Measurements from ENCODE around the gene NUP37.
"Not testable (repeated sequence)": the region's sequence is repeated elsewhere in the genome, so short reads cannot be mapped to it uniquely, and the experiment has no call there.

NUP37 gene

DNA sequence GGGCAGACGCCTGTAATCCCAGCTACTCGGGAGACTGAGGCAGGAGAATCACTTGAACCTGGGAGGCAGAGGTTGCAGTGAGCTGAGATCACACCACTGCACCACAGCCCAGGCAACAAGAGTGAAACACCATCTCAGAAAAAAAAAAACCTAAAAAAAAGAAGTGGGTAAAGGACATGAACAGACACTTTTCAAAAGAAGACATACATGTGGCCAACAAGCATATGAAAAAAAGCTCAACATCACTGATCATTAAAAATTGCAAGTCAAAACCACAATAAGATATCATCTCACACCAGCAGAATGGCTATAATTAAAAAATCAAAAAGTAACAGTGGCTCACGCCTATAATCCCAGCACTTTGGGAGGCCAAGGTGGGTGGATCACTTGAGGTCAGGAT, 10.8 kb upstream of the NUP37 start:
- H3K27me3 ChIP-seq (replicated peaks); H3K36me3 ChIP-seq (replicated peaks); DNase-seq; in situ Hi-C loops (cut with HindIII; ENCODE audit: low pct_ligation_motif_present, low sequenced_read_pairs); H3K27ac ChIP-seq; H3K4me3 ChIP-seq (ENCODE audit: low read depth, low read length): not testable (repeated sequence)

GRCh38 chr12:102121328-102121727, 1.4 kb upstream of the NUP37 start:
- in situ Hi-C loops (cut with HindIII; ENCODE audit: low pct_ligation_motif_present, low sequenced_read_pairs); H3K36me3 ChIP-seq (replicated peaks); DNase-seq; H3K27me3 ChIP-seq (replicated peaks); H3K27ac ChIP-seq: not testable (repeated sequence)
- H3K4me3 ChIP-seq (ENCODE audit: low read depth, low read length): peak overlapping the region; percentile 90

DNA sequence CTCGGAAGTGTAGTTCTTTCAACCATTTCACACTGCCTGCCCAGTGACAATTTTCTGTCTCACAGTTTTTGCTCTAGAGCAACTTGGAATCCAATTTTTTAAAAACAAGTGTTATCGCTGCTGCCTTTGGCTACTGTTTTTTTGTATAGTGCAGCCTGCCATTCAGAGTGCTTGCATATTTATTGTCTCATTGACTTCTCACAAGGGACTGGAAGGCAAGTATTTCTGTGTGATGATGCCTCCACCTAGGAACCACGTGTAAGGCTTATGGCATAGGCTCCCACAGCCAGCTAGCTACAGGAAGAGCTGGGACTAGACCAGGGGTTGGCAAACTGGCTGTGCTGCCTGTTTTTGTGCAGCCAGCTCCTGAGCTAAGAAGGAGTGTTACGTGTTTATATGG, 972 bp upstream of the NUP37 start:
- TF ChIP-seq, protein P1, sequence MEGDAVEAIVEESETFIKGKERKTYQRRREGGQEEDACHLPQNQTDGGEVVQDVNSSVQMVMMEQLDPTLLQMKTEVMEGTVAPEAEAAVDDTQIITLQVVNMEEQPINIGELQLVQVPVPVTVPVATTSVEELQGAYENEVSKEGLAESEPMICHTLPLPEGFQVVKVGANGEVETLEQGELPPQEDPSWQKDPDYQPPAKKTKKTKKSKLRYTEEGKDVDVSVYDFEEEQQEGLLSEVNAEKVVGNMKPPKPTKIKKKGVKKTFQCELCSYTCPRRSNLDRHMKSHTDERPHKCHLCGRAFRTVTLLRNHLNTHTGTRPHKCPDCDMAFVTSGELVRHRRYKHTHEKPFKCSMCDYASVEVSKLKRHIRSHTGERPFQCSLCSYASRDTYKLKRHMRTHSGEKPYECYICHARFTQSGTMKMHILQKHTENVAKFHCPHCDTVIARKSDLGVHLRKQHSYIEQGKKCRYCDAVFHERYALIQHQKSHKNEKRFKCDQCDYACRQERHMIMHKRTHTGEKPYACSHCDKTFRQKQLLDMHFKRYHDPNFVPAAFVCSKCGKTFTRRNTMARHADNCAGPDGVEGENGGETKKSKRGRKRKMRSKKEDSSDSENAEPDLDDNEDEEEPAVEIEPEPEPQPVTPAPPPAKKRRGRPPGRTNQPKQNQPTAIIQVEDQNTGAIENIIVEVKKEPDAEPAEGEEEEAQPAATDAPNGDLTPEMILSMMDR (IDR thresholded peaks at IDR 0.05; ENCODE audit: low read depth, low read length, missing control alignments): no peak
- in situ Hi-C loops (cut with HindIII; ENCODE audit: low pct_ligation_motif_present, low sequenced_read_pairs): no loop called here
- no peak overlapping the region for H3K27ac ChIP-seq
- DNase-seq: peak; percentile 3
- peak overlapping the region; percentile 90 for H3K4me3 ChIP-seq (ENCODE audit: low read depth, low read length)
- H3K36me3 ChIP-seq (replicated peaks): no peaks in the 10 kb centered on the region
- no peaks in the 10 kb centered on the region for H3K27me3 ChIP-seq (replicated peaks)

GRCh38 chr12:102120564-102120873, 605 bp upstream of the NUP37 start:
- H3K27ac ChIP-seq: peak overlapping the region; percentile 51
- TF ChIP-seq, protein P1 (IDR thresholded peaks at IDR 0.05; ENCODE audit: low read depth, low read length, missing control alignments): no peak
- peak overlapping the region; percentile 90 for H3K4me3 ChIP-seq (ENCODE audit: low read depth, low read length)
- H3K27me3 ChIP-seq (replicated peaks): no peaks in the 10 kb centered on the region
- no peak for DNase-seq
- in situ Hi-C loops (cut with HindIII; ENCODE audit: low pct_ligation_motif_present, low sequenced_read_pairs): no loop called here
- no peaks in the 10 kb centered on the region for H3K36me3 ChIP-seq (replicated peaks)

DNA sequence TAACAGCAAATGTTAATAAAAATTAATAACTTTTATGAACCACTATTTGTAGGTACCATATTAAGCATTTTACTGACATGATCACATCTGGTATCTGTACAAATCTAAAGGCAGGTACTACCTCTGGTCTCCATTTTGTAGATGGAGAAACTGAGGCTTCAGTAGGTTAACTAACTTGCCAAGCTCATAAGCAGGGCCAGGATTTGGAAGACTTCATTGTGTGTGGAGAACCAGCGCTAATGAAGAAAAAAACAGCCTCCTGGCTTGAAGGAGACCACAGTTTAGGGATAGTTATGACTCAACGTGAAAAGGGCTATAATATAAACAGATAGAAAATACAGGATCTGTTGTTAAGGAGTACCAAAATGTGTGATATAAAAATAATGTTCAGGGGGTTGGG, 1.0 kb downstream of the NUP37 start:
- peak overlapping the region; percentile 90 for H3K4me3 ChIP-seq (ENCODE audit: low read depth, low read length)
- H3K27me3 ChIP-seq (replicated peaks): no peaks in the 10 kb centered on the region
- TF ChIP-seq, protein P1 (IDR thresholded peaks at IDR 0.05; ENCODE audit: low read depth, low read length, missing control alignments): no peak
- DNase-seq: no peak
- no peaks in the 10 kb centered on the region for H3K36me3 ChIP-seq (replicated peaks)
- in situ Hi-C loops (cut with HindIII; ENCODE audit: low pct_ligation_motif_present, low sequenced_read_pairs): no loop called here
- H3K27ac ChIP-seq: no peak overlapping the region

DNA sequence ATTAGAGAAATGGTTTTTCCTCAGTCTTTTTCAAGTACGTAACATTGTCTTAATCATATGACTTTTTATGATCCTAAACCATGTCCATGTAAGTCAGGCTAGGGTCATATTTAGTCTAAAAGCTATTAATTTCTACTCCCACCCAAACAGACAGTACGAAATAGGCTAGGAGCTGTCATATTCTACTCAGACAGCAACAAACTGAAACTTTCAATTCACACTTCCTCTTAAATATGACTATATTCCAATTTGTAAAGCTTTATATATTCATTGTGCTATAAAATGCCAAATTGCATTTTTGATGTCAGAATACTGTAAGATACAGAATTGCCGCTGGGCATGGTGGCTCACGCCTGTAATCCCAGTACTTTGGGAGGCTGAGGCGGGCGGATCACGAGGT, 3.5 kb downstream of the NUP37 start:
- in situ Hi-C loops (cut with HindIII; ENCODE audit: low pct_ligation_motif_present, low sequenced_read_pairs): no loop called here
- Histone ChIP-seq H3K27ac (no peak overlapping the region), H3K4me3 (ENCODE audit: low read depth, low read length) (no peak overlapping the region), H3K27me3 (replicated peaks) (no peaks in the 10 kb centered on the region), H3K36me3 (replicated peaks) (no peaks in the 10 kb centered on the region)
- TF ChIP-seq, protein P1 (IDR thresholded peaks at IDR 0.05; ENCODE audit: low read depth, low read length, missing control alignments): no peak
- no peak for DNase-seq

DNA sequence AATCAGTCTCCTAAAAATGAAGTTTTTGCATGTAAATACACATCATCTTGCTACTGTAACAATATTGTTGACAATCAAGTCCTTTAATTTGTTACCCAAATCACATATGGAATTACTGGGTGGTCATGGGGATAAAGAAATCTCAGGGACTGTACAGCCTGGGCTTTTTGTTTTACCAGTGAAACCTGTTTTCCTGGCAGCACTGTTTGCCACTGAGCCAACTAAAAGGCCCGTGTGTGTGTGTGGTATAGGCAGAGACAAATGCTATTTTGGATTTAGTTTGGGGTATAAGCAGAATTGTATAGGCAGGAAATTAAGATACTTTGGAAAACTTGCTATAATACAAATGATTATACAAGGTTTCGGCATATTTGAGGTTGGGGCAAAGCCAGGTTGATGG, 5.7 kb downstream of the NUP37 start:
- in situ Hi-C loops (cut with HindIII; ENCODE audit: low pct_ligation_motif_present, low sequenced_read_pairs): no loop called here
- Histone ChIP-seq H3K36me3 (replicated peaks) (no peaks in the 10 kb centered on the region), H3K27me3 (replicated peaks) (no peaks in the 10 kb centered on the region), H3K27ac (no peak overlapping the region), H3K4me3 (ENCODE audit: low read depth, low read length) (no peak overlapping the region)
- TF ChIP-seq, protein P1 (IDR thresholded peaks at IDR 0.05; ENCODE audit: low read depth, low read length, missing control alignments): no peak
- DNase-seq: no peak
